ENCODE data around the gene MATN1.

DNA sequence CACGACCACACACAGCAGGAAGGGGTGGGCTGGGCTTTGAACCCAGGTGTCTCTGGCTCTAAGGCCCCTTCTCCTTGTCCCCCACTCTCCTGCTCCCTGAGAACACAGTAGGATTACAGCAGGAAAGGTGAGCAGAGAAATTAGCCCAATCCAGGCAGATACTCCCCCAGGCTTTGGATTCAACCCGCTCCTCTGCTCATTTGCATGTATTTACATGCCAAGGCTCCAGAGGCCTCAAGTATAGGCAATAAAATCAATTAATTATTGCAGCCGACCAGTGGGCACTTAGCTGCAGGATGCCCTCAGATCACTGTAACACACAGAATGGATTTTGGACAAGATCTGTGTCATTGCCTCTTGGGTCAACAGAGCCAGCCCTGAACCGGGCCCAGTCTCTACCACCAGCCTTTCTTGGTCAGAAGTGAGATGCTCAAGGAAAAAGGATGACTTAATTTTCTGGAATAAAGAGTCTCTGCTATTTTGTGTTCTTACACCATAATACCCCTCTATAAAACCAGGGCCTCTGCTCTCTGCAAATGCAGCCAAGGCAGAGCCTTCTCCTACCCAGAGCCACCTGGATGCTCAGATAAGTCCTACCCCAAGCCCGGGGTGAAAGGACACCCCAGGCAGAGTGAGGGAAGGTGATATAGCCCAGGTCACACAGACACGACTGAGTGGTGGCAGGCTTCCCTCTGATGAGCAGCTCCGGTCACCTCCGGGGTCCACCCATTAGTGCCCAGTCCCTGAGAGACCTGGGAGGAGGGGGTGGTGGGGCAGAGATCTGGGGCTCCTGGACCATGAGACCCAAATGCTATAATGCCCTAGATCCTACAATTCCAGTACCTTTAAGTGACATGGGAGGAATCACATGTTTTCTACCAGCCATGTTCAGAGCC lies 28.9 kb downstream of the MATN1 start:
- TF ChIP-seq BHLHE40 (IDR thresholded peaks at IDR 0.05; ENCODE audit: low read depth, low read length) = no peak
- no peak for TF ChIP-seq NPAS2 (CRISPR knock-in tag; IDR thresholded peaks at IDR 0.05; ENCODE audit: borderline replicate concordance)
- TF ChIP-seq SREBF2 (IDR thresholded peaks at IDR 0.05) = no peak
- TF ChIP-seq, protein P1, sequence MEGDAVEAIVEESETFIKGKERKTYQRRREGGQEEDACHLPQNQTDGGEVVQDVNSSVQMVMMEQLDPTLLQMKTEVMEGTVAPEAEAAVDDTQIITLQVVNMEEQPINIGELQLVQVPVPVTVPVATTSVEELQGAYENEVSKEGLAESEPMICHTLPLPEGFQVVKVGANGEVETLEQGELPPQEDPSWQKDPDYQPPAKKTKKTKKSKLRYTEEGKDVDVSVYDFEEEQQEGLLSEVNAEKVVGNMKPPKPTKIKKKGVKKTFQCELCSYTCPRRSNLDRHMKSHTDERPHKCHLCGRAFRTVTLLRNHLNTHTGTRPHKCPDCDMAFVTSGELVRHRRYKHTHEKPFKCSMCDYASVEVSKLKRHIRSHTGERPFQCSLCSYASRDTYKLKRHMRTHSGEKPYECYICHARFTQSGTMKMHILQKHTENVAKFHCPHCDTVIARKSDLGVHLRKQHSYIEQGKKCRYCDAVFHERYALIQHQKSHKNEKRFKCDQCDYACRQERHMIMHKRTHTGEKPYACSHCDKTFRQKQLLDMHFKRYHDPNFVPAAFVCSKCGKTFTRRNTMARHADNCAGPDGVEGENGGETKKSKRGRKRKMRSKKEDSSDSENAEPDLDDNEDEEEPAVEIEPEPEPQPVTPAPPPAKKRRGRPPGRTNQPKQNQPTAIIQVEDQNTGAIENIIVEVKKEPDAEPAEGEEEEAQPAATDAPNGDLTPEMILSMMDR (IDR thresholded peaks at IDR 0.05) = no peak
- TF ChIP-seq, protein P2, sequence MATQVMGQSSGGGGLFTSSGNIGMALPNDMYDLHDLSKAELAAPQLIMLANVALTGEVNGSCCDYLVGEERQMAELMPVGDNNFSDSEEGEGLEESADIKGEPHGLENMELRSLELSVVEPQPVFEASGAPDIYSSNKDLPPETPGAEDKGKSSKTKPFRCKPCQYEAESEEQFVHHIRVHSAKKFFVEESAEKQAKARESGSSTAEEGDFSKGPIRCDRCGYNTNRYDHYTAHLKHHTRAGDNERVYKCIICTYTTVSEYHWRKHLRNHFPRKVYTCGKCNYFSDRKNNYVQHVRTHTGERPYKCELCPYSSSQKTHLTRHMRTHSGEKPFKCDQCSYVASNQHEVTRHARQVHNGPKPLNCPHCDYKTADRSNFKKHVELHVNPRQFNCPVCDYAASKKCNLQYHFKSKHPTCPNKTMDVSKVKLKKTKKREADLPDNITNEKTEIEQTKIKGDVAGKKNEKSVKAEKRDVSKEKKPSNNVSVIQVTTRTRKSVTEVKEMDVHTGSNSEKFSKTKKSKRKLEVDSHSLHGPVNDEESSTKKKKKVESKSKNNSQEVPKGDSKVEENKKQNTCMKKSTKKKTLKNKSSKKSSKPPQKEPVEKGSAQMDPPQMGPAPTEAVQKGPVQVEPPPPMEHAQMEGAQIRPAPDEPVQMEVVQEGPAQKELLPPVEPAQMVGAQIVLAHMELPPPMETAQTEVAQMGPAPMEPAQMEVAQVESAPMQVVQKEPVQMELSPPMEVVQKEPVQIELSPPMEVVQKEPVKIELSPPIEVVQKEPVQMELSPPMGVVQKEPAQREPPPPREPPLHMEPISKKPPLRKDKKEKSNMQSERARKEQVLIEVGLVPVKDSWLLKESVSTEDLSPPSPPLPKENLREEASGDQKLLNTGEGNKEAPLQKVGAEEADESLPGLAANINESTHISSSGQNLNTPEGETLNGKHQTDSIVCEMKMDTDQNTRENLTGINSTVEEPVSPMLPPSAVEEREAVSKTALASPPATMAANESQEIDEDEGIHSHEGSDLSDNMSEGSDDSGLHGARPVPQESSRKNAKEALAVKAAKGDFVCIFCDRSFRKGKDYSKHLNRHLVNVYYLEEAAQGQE (IDR thresholded peaks at IDR 0.05) = no peak
- TF ChIP-seq ZFP36 (IDR thresholded peaks at IDR 0.05; ENCODE audit: borderline replicate concordance, partially characterized antibody) = no peak
- TF ChIP-seq CEBPB (IDR thresholded peaks at IDR 0.05) = no peak
- TF ChIP-seq, protein P3, sequence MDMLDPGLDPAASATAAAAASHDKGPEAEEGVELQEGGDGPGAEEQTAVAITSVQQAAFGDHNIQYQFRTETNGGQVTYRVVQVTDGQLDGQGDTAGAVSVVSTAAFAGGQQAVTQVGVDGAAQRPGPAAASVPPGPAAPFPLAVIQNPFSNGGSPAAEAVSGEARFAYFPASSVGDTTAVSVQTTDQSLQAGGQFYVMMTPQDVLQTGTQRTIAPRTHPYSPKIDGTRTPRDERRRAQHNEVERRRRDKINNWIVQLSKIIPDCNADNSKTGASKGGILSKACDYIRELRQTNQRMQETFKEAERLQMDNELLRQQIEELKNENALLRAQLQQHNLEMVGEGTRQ (IDR thresholded peaks at IDR 0.05) = no peak
- no peak for TF ChIP-seq POLR2AphosphoS2 (conservative IDR thresholded peaks at IDR 0.05; ENCODE audit: low read length)
